Measurements from ENCODE around the gene RPS16. TPM values are rescaled to one million over a fixed set of nuclear protein-coding genes. Genes with fewer than 3 reads are reported as not detected.

Gene RPS16
- total and polyA plus RNA-seq, 3 experiments from 2014 or later: 1,795 to 2,668 (median 2,654) TPM

DNA sequence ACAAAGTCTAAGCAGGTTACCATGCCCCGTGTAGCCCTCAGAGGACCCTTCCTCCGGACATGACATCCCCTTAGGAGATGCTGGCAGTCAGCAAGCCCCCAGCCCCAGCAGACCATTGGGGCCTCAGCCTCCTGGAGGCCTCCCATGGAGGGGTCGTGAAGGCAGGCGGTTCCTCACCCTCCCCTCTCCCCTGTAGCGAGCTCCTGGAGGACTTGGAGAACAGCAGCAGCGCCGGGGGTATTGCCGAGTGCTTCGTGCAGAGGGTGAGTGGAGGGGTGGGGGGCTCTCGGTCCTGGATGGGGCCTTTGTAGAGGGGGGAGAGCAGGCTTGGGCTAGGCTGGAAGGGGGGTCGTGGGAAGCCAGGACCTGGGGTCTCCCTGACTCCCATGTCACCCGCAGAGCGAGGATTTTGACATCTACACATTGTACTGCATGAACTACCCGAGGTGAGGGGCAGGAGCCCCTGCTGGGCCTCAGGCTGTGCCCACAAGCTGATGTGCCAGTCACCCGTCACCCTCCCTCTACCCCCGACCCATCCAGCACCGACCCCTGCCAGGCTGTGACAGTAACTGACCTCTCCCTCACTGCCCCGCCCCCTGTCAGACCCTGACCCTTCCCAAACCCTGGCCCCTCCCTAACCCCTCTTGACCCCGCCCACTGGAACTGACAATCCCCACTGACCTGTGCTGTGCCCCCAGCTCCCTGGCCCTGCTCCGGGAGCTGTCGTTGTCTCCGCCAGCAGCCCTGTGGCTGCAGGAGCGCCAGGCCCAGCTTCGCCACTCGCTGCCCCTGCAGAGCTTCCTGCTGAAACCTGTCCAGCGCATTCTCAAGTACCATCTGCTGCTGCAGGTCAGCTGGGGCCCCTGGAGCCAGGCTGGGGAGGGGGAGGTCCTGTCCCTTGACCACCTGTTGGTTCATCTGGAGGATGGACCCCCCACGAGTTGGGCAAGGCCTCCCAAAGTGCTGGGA lies 19.3 kb downstream of the RPS16 start:
- Histone ChIP-seq H3K9me3 (ENCODE audit: low read length) (no peaks in the 10 kb centered on the region), H3K4me1 (ENCODE audit: insufficient read depth, low read length) (peaks cover 14% of the 10 kb centered on the region), H3K36me3 (ENCODE audit: insufficient read depth, low read length) (no peaks in the 10 kb centered on the region), H3K4me3 (ENCODE audit: low read length) (no peak overlapping the region), H3K27me3 (ENCODE audit: insufficient read depth, low read length, poor library complexity, severe bottlenecking) (no peaks in the 10 kb centered on the region), H3K27ac (ENCODE audit: low read depth, low read length) (no peak overlapping the region)
- H3K27me3 Mint-ChIP-seq: peaks cover 0 to 7% of the 10 kb centered on the region in 2 donors
- no peak overlapping the region for H3K4me3 Mint-ChIP-seq
- H3K36me3 Mint-ChIP-seq: peaks cover 0 to 52% (median 5%) of the 10 kb centered on the region in 3 donors
- peak overlapping the region in 2 of 8 donors; percentile 42 to 66 for H3K27ac Mint-ChIP-seq
- DNase-seq: no peak
- peaks cover 0 to 7% (median 0%) of the 10 kb centered on the region in 5 donors for H3K9me3 Mint-ChIP-seq
- peaks cover 18 to 29% (median 24%) of the 10 kb centered on the region in 3 donors for H3K4me1 Mint-ChIP-seq
- ChIA-PET POLR2A (interaction anchor here (0.6 to 1.4 kb wide), 3 partner anchors 17 to 294 kb away, joined by 3 to 8 read pairs (median 4); partner anchors contain the start of gene RPS16), CTCF (no interaction called here)

DNA sequence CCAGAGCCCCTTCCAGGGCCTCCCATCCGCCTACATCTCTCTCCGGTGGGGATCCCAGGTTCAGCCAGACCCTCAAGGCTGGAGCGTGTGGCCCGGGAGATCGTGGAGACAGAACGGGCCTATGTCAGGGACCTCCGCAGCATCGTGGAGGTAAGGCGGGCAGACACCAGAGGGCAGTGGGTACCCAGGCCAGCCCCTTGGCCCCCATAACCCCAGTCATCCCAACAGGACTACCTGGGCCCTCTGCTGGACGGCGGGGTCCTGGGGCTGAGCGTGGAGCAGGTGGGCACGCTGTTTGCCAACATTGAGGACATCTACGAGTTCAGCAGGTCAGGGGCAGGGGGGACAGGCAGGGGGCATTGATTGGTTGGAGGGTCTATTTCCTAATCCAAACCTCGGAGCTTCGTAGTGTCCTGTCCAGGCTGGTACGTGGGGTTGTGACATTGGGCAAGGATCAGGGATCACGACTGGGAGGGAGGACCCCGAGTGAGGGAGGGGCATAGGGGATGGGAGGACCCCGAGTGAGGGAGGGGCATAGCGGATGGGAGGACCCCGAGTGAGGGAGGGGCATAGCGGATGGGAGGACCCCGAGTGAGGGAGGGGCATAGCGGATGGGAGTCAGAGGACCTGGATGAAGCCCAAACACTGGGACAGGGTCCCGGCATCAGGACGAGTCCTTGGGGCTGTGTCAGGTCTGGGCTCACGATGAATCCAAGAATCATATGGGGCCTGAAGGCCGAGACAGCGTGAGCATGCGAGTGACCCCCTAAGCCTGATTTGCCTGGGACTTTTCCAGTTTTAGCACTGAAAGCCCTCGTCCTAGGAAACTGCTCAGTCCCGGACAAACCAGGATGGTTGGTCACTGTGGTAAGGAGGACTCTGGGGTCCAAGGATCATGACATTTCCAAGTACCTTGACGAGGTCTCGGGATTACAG lies 20.4 kb downstream of the RPS16 start:
- CTCF ChIA-PET: interaction anchor here (1.8 to 1.9 kb wide), 2 partner anchors 17 to 117 kb away, joined by 7 to 8 read pairs; partner anchors contain the start of gene EID2B
- H3K27ac ChIP-seq (ENCODE audit: low read depth, low read length): no peak overlapping the region

DNA sequence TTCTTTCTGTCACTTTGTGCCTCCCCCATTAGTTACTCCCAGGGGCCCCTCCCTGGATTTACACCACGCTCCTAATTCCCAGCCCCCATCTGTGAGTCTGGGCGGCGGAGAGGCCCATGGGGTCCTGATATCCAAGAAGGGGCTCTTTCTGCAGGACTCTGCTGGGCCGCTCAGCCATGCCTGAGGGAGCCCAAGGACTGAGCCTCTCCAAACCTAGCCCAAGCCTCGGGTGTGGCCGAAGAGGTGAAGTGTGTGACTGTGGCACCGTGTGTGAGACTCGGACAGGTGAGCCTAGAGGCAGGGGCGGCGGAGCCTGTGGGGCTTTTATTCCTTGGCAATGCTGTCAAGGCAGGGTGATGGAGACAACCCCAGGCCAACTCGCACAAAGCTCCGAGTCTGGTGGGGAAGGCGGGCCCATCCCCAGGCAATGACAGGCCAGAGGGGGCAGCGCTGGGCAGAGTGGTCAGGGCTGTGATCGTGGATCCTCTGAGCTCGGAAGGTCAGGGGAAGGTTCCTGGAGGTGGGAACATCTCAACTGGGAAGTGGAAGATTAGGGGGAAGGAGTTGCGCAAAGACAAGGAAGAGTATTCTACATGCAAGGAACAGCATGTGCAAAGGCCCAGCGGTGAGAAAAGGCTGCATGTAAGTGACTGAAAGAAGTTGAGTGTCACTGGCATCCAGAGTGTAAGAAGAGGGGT lies 21.7 kb downstream of the RPS16 start:
- no peaks in the 10 kb centered on the region for H3K36me3 ChIP-seq (ENCODE audit: insufficient read depth, low read length)
- H3K27me3 ChIP-seq (ENCODE audit: insufficient read depth, low read length, poor library complexity, severe bottlenecking): no peaks in the 10 kb centered on the region
- DNase-seq: peak in 1 of 5 donors; percentile 57
- peaks cover 28% of the 10 kb centered on the region for H3K4me1 ChIP-seq (ENCODE audit: insufficient read depth, low read length)
- peaks cover 0 to 50% (median 3%) of the 10 kb centered on the region in 3 donors for H3K36me3 Mint-ChIP-seq
- no peaks in the 10 kb centered on the region for H3K9me3 ChIP-seq (ENCODE audit: low read length)
- peak overlapping the region; percentile 88 to 96 (median 92) for H3K27ac Mint-ChIP-seq
- no peak overlapping the region for H3K27ac ChIP-seq (ENCODE audit: low read depth, low read length)
- POLR2A ChIA-PET: interaction anchor here (1.5 to 1.8 kb wide), 2 partner anchors 10 to 21 kb away, joined by 4 to 9 read pairs; partner anchors contain the start of gene RPS16
- H3K4me1 Mint-ChIP-seq: peaks cover 34 to 43% (median 38%) of the 10 kb centered on the region in 3 donors
- H3K4me3 Mint-ChIP-seq: peak overlapping the region; percentile 74 to 93 (median 85)
- H3K4me3 ChIP-seq (ENCODE audit: low read length): peak overlapping the region; percentile 34
- peaks cover 0 to 11% (median 2%) of the 10 kb centered on the region in 5 donors for H3K9me3 Mint-ChIP-seq
- CTCF ChIA-PET: interaction anchor here (1.5 to 1.9 kb wide), 3 partner anchors 16 to 119 kb away, joined by 4 to 8 read pairs (median 7); partner anchors contain the start of genes EID2B and RPS16
- H3K27me3 Mint-ChIP-seq: peaks cover 0 to 18% of the 10 kb centered on the region in 2 donors

More for the DNA sequence above, 20.4 kb downstream of the RPS16 start:
- Mint-ChIP-seq H3K36me3 (peaks cover 0 to 50% (median 5%) of the 10 kb centered on the region in 3 donors), H3K9me3 (peaks cover 0 to 9% (median 2%) of the 10 kb centered on the region in 5 donors), H3K27me3 (peaks cover 0 to 9% of the 10 kb centered on the region in 2 donors), H3K4me3 (peak overlapping the region in 3 of 7 donors; percentile 41 to 58 (median 48)), H3K4me1 (peaks cover 29 to 39% (median 34%) of the 10 kb centered on the region in 3 donors), H3K27ac (peak overlapping the region in 6 of 8 donors; percentile 15 to 88 (median 50))
- Histone ChIP-seq H3K4me1 (ENCODE audit: insufficient read depth, low read length) (peaks cover 25% of the 10 kb centered on the region), H3K9me3 (ENCODE audit: low read length) (no peaks in the 10 kb centered on the region), H3K27me3 (ENCODE audit: insufficient read depth, low read length, poor library complexity, severe bottlenecking) (no peaks in the 10 kb centered on the region), H3K36me3 (ENCODE audit: insufficient read depth, low read length) (no peaks in the 10 kb centered on the region), H3K4me3 (ENCODE audit: low read length) (no peak overlapping the region)
- no peak for DNase-seq
- POLR2A ChIA-PET: interaction anchor here (1.8 kb wide), 1 partner anchor 20 kb away, joined by 9 read pairs; the partner anchor contains the start of gene RPS16

DNA sequence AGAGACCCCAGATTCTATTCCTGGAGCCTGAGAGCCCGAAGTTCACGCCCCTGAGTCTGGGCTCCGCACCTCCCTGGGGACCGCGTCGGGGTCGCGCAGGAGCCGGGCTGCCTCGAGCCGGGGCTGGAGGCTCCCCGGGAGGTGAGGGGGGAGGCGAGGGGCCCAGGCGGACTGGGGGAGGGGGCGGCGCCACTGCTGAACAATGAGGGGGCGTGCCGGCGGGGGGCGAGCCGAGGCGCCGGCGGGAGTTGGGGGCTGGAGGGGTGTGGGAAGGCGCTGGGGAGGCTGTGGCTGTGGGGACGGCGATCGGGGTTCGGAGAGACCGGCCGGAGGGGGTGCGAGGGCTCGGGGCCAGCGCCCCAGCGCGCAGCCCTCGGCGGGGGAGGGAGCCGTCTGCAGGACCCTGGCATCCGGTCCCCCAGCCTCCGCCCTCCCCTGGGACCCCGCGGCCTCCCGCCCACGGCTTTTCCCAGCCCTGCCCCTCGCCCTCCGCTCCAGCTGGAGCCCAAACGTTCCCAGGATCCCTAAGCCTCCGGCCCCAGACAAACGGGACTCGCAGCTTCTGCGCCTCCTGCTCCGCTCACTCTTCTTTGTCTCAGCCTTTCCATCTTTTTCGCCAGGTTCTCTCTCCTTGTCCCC lies 22.4 kb downstream of the RPS16 start:
- H3K4me1 Mint-ChIP-seq: peaks cover 38 to 49% (median 45%) of the 10 kb centered on the region in 3 donors
- peaks cover 0 to 15% (median 2%) of the 10 kb centered on the region in 5 donors for H3K9me3 Mint-ChIP-seq
- Histone ChIP-seq H3K27ac (ENCODE audit: low read depth, low read length) (peak overlapping the region; percentile 92), H3K4me3 (ENCODE audit: low read length) (peak overlapping the region; percentile 93), H3K36me3 (ENCODE audit: insufficient read depth, low read length) (peaks cover 5% of the 10 kb centered on the region), H3K4me1 (ENCODE audit: insufficient read depth, low read length) (peaks cover 28% of the 10 kb centered on the region), H3K9me3 (ENCODE audit: low read length) (no peaks in the 10 kb centered on the region), H3K27me3 (ENCODE audit: insufficient read depth, low read length, poor library complexity, severe bottlenecking) (no peaks in the 10 kb centered on the region)
- POLR2A ChIA-PET: interaction anchor here (0.6 to 1.5 kb wide), 2 partner anchors 10 to 22 kb away, joined by 3 to 4 read pairs; partner anchors contain the start of gene RPS16
- H3K36me3 Mint-ChIP-seq: peaks cover 6 to 50% (median 8%) of the 10 kb centered on the region in 3 donors
- H3K27ac Mint-ChIP-seq: peak overlapping the region; percentile 90 to 100 (median 98)
- CTCF ChIA-PET: interaction anchor here (1.5 to 1.9 kb wide), 3 partner anchors 15 to 119 kb away, joined by 4 to 8 read pairs (median 7); partner anchors contain the start of genes EID2B and RPS16
- peaks cover 0 to 24% of the 10 kb centered on the region in 2 donors for H3K27me3 Mint-ChIP-seq
- peak overlapping the region; percentile 89 to 96 (median 92) for H3K4me3 Mint-ChIP-seq
- peak in 2 of 5 donors; percentile 43 to 66 for DNase-seq

DNA sequence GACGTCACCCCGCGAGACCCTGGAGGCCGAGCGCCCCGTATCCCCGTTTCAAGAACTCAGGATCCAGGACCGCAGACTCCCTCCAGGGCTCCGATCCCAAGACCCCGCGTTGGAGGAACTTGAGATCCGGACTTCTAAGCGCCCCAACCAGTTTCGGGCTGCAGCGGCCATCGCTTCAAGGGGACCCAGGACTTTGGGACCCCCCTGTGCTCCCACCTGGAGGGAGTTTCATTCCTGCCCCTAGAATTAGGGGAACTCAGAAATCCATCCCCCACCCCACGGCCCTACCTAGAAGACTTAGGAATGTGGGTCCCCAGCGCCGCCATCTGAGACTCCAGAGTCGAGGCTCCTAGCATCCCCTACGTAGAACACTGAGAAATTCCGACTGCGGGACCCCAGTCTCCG lies 22.9 kb downstream of the RPS16 start:
- H3K9me3 ChIP-seq (ENCODE audit: low read length): no peaks in the 10 kb centered on the region
- Mint-ChIP-seq H3K27ac (peak overlapping the region; percentile 32 to 100 (median 98)), H3K36me3 (peaks cover 12 to 51% (median 12%) of the 10 kb centered on the region in 3 donors), H3K27me3 (peaks cover 0 to 29% of the 10 kb centered on the region in 2 donors), H3K4me1 (peaks cover 39 to 50% (median 46%) of the 10 kb centered on the region in 3 donors), H3K9me3 (peaks cover 0 to 15% (median 6%) of the 10 kb centered on the region in 5 donors), H3K4me3 (peak overlapping the region; percentile 89 to 96 (median 92))
- ChIA-PET POLR2A (interaction anchor here (0.6 to 2.3 kb wide), 8 partner anchors 9 to 23 kb away, joined by 3 to 48 read pairs (median 11); partner anchors contain the start of genes MED29, PAF1 and RPS16), CTCF (interaction anchor here (1.2 to 2.3 kb wide), 4 partner anchors 13 to 28 kb away, joined by 7 to 207 read pairs (median 18); partner anchors contain the start of gene RPS16)
- H3K4me3 ChIP-seq (ENCODE audit: low read length): peak overlapping the region; percentile 93
- peak overlapping the region; percentile 92 for H3K27ac ChIP-seq (ENCODE audit: low read depth, low read length)
- no peaks in the 10 kb centered on the region for H3K27me3 ChIP-seq (ENCODE audit: insufficient read depth, low read length, poor library complexity, severe bottlenecking)
- H3K36me3 ChIP-seq (ENCODE audit: insufficient read depth, low read length): peaks cover 10% of the 10 kb centered on the region
- DNase-seq: no peak
- H3K4me1 ChIP-seq (ENCODE audit: insufficient read depth, low read length): peaks cover 28% of the 10 kb centered on the region

DNA sequence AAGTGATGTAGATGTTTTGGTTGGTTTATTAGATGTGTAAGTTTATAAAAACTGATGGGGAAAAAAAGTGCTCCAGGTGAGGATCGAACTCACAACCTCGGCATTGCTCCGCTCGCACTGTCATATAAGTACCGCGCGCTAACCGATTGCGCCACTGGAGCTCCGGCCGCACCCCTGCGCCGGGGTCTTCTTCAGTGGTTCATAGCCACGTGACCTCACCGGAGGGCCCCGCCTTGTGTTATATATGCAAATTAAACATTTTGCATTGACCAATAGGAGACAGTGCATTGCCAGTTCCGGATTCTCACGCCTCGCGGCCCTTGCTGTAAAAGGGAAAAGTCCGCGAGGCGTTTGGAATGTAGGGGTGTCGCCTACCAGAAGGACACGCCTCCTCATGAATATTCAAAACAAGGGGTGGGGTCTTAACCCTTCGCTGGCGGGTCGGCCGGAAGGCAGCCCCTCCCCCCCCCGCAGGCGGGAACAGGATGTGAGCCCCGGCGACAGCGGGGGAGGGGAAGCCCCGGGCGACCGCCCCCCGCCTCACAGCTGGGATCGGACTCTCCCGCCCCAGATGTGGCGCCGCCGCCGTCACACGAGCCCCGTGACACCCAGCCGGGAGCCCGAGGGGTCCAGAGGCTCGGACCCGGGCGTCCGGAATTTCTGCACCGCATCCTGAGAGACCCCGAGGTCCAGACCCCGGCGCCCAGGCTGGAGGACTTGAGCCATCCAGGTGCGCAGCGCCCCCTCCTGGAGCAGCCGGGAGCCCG lies 23.5 kb downstream of the RPS16 start, which contains the start of gene PLEKHG2:
Gene PLEKHG2 (plus strand): TSS at position 570 of the 767 bp plus-strand sequence. CDS start 1,418 bp downstream, outside the sequence.
- Mint-ChIP-seq H3K9me3 (peaks cover 0 to 15% (median 6%) of the 10 kb centered on the region in 5 donors), H3K4me1 (peaks cover 39 to 50% (median 46%) of the 10 kb centered on the region in 3 donors), H3K27me3 (peaks cover 0 to 32% of the 10 kb centered on the region in 2 donors), H3K4me3 (peak within 1 kb of the TSS; percentile 89 to 96 (median 92)), H3K36me3 (peaks cover 13 to 52% (median 14%) of the 10 kb centered on the region in 3 donors), H3K27ac (peak within 1 kb of the TSS; percentile 96 to 100 (median 98))
- peaks cover 28% of the 10 kb centered on the region for H3K4me1 ChIP-seq (ENCODE audit: insufficient read depth, low read length)
- peaks cover 14% of the 10 kb centered on the region for H3K36me3 ChIP-seq (ENCODE audit: insufficient read depth, low read length)
- no peaks in the 10 kb centered on the region for H3K9me3 ChIP-seq (ENCODE audit: low read length)
- peak within 1 kb of the TSS; percentile 93 for H3K4me3 ChIP-seq (ENCODE audit: low read length)
- POLR2A ChIA-PET: interaction anchor here (0.5 to 2.3 kb wide), 11 partner anchors 9 to 120 kb away, joined by 3 to 48 read pairs (median 6); partner anchors contain the start of genes EID2B, GMFG, MED29 and PAF1
- peak within 1 kb of the TSS; percentile 97 for H3K27ac ChIP-seq (ENCODE audit: low read depth, low read length)
- DNase-seq: peak; percentile 93 to 99 (median 97)
- no peaks in the 10 kb centered on the region for H3K27me3 ChIP-seq (ENCODE audit: insufficient read depth, low read length, poor library complexity, severe bottlenecking)
- CTCF ChIA-PET: interaction anchor here (0.9 to 2.3 kb wide), 14 partner anchors 12 to 290 kb away, joined by 3 to 207 read pairs (median 6); partner anchors contain the start of genes EID2B, GMFG, MED29 and PAF1

Data from CD8-positive, alpha-beta memory T cell (primary cell).